Stimulated activated CD8-positive, alpha-beta memory T cell treated with anti-CD3 and anti-CD28 coated beads, Interleukin-15, amount 100 ng/mL, for 24 hours (primary cell): ENCODE results near the gene DUOXA1.
"Not testable (repeated sequence)": the region's sequence is repeated elsewhere in the genome, so short reads cannot be mapped to it uniquely, and the experiment has no call there.

Source experiments
- DNase-seq: peaks from one replicate; pipeline ENCODE4 v3.0.0-alpha.2; 2020; ENCODE audit warnings: low read depth

The DUOXA1 gene

DNA sequence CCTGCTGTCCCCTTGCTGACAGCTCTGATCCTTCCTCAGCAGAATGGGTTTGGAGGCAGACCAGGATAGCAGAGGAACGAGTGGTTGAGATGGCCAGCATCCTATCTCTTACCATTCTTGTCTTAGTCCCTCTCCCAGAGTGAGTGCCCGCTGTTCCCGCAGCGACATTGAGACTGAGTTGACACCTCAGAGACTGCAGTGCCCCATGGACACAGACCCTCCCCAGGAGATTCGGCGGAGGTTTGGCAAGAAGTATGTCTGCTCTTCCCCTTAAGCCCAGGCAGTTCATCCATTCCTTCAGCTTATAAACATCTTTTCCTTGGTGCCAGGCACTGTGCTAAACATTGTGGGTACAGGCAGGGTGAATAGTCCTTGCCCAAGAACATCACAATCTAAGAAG is 21.3 kb upstream of the DUOXA1 start:
- no peak for DNase-seq

DNA sequence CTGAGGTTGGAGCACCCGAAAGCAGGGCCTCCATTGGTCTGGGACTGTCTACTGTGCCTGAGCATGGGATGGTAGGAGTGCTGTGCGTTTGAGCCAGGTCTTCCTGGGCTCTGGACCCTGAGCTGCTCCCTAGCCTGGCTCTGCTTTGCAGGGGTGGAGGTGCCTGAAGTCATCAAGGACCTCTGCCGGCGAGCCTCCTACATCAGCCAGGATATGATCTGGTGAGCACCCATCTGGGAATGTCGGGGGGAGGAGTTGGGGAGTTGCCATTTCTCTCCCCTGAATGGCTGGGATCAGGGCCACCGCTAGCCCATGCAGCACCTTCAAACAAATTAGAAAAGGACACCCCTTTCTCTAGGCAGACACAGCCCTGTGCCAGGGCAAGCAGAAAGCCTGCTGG is 20.8 kb upstream of the DUOXA1 start:
- no peak for DNase-seq

DNA sequence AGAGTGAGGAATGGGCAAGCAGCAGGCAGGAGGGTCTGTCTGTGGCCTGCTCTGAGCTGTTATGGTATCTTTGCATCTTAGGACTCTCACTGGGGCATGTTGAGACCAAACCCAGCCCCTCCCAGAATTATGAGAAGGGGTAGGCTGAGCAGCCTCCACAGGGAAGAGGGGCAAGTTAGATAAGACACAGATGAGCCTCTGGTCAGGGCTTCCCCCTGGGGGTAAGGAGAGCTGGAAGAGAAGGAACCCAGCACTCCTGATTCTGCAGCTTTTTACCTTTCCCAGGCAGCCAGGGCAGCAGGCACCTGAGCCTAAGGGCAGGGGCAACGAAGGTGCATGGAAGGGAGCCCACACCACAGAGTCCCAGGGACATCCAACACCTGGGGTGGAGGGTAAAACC is 19.4 kb upstream of the DUOXA1 start:
- DNase-seq: no peak

DNA sequence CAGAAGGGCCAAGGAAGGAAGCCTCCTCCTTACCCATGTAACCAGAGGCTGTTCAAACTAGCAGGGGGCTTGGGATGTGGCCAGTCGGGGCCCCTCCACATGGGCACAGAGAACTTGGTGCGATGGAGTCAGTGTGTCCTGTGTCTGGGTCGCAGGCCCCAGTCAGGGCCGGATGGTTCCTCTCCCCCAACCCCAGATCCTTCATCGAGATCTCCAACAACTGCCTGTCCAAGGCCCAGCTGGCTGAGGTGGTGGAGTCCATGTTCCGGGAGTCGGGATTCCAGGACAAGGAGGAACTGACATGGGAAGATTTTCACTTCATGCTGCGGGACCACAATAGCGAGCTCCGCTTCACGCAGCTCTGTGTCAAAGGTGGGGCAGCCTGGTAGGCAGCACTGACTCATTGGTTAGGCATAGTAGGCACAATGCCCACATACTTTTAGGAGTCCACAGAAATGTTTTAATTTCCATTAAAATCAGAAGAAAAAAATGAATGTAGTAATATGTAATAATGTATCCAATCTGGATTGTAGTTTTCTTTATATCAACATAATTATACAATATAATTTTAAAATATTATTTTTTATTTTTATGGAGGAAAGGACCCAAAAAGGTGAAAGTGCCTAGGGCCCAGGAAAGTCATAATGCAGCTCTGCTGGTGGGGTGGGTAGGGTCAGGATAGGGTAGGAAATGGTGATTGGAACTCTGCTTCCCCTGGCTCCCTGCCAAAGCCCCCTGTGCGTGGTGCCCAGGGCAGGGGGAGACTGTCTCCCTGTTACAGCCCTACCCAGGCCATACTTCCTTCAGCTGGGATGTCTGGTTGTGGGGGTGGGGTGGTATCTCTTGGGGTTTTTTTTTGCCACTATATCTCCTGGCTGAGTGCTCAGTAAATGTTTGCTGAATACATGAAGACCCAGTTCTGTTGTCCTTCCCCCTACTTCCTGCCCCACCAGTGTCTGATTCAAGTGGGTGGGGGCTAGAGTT is 18.7 kb upstream of the DUOXA1 start:
- DNase-seq: no peak

DNA sequence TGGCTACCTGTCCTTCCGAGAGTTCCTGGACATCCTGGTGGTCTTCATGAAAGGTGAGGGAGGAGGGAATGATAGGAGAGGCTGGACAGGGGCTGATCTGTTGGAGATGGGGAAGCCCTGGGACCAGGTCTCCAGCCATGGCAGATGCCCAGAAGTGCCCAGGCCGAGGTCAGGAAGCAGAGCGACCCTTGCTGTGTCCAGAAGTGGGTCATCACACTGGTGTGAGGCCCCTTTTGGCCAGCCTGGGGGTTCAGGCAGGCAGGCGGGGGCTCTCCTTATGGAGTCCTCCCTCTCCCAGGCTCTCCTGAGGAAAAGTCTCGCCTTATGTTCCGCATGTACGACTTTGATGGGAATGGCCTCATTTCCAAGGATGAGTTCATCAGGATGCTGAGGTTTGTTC is 17.9 kb upstream of the DUOXA1 start:
- no peak for DNase-seq

DNA sequence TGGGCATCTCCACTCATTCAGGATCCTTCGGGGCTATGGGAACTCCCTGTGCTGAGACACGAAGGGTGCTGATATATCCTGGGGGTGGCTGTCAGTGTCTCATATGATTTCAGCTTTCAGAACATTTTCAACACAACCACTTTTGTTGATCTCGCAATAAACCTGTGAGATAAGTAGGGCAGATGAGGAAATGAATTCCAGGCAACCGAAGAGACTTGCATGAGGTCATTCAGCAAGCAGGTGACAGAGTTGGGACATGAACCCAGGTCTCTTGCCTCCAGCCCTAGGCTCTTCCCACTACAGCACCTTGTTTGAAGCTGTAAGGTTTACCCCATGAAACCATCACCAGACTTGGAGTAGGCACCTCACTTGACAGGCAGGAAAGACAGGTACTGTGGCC is 16.7 kb upstream of the DUOXA1 start:
- DNase-seq: no peak

DNA sequence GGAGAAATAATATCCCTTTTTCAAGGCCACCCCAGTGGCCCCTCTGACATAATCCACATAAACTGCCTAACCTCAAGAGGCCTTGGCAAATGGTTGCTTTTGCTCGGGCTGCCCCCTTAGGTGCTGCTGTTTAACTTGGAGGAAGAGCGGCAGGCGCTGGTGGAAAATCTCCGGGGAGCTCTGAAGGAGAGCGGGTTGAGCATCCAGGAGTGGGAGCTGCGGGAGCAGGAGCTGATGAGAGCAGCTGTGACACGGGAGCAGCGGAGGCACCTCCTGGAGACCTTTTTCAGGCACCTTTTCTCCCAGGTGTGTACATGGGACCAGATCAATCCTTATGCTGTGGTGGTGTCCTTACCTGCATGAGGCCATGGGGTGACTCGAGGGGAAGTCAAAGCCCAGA is 15.1 kb upstream of the DUOXA1 start:
- no peak for DNase-seq

GRCh38 chr15:45143946-45144345 is 14.3 kb upstream of the DUOXA1 start:
- DNase-seq: no peak

DNA sequence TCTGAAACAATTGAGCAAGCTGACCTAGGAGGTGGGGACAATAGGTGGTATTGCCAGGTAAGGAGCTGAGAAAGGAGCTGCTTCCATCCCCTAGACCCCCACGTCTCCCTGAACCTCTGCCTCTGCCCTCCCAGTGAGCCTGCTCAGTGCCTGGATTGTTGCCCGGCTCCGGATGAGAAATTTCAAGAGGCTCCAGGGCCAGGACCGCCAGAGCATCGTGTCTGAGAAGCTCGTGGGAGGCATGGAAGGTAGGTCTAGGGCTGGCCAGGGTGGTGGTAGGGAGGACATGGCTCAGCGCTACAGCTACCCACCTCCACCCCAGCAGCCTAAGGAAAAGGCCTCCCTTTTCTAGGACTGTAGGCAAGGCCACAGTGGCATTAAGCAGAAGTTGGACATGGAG is 13.4 kb upstream of the DUOXA1 start:
- DNase-seq: no peak

- no peak for DNase-seq
Observed at GRCh38 chr15:45141386-45141785, 11.7 kb upstream of the DUOXA1 start.

GRCh38 chr15:45140557-45141250 is 11.0 kb upstream of the DUOXA1 start:
- no peak for DNase-seq

GRCh38 chr15:45139770-45140169 is 10.1 kb upstream of the DUOXA1 start:
- DNase-seq: no peak

- DNase-seq: no peak
Observed at GRCh38 chr15:45138814-45139765, 9.4 kb upstream of the DUOXA1 start.

DNA sequence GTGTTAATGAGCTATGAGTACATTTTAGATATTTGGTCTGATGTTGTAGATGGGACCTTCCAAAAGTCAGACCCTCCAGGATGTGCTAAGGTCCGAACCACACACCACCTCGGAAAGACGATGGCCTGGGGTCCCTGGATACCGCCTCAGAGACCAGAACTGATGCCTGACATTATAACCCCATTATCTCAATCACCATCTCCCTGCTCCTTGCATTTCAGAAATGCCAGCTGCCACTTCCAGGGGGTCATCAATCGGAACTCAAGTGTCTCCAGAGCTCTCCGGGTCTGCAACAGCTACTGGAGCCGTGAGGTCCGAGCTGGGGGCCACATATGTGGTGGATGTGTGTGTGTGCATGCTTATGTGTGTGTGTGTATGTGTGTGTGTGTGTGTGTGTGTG is 8.0 kb upstream of the DUOXA1 start:
- DNase-seq: no peak

- no peak for DNase-seq
Observed at GRCh38 chr15:45136378-45136764, 6.7 kb upstream of the DUOXA1 start.

DNA sequence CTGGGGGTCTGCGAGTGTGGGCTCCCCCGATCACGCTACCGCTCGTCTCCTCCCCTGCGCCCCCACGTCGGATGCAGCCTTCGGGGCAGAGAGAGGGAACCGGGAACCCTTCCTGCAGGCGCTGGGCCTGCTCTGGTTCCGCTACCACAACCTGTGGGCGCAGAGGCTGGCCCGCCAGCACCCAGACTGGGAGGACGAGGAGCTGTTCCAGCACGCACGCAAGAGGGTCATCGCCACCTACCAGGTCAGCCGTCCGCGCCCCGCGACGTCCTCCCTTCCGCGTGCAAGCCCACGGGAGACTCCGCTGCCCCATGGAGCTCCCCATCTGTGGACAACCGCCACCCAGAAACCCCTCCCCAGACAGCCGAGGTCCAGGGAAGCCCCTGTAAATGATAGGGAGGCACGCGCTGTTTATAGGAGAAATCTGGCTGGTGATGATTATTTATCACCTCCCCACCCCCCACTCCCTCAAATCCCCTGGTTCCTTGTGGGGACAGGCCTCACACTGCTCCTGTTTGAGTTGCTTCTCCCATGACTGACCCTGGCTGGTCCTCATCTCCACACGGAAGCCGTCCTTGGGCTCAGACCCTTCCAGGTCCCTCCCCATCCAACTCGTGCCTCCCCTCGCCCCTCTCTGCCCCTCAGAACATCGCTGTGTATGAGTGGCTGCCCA is 6.2 kb upstream of the DUOXA1 start:
- DNase-seq: not testable (repeated sequence)

- DNase-seq: no peak
Observed at GRCh38 chr15:45134682-45135604, 5.3 kb upstream of the DUOXA1 start.

- no peak for DNase-seq
Observed at GRCh38 chr15:45134046-45134445, 4.4 kb upstream of the DUOXA1 start.

GRCh38 chr15:45133561-45133920 is 3.9 kb upstream of the DUOXA1 start:
- DNase-seq: no peak

DNA sequence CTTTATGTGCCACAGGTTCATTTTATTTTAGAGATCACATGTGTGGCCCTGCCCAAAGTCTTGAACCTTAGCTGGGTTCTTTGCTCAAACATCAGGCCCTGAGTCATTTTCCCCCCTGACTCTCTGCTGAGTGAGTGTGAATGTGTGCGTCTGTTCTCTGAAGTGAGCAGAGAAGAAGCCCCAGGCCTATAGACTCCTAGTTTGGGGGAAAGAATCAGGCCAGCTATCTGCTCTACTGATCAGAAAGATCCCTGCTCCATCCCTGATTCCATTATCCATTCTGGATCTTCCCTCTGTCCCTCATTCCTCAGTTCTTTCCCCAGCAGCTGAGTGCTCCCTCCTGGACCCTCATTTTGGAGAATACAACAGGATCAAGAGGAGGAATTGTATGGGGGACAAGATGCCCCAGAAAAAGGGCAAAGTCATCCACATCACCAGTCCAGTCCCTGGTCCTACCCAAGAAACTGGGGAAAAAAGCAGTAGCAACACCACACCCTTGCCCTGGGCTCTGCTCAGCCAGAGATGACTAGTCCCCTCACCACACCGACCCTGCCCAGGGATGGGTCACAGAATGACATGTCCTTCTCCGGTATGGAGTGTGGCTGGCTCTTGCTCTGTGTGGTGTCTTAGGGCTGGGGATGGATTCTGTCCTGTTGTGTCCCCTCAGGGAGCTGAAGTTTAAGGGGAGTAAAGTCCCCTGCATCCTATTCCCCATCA is 3.3 kb upstream of the DUOXA1 start:
- DNase-seq: no peak
